IPS-11a (cell line): ENCODE measurements around the gene GPATCH2L.
A peak's percentile ranks its signal among the peaks of the same experiment; 100 is the strongest.

Source experiments
- H3K4me3 ChIP-seq: one replicate; pipeline ENCODE4 v1.5.1; 2013; ENCODE audit warnings: low read depth, low read length, control low read depth

GPATCH2L gene

GRCh38 chr14:76151398-76152332, at the start of gene GPATCH2L:
Gene GPATCH2L (plus strand): TSS chr14:76151922. CDS start chr14:76154364, 2,442 bp downstream.
- H3K4me3 ChIP-seq: peak within 1 kb of the TSS; percentile 89

GRCh38 chr14:76104802-76105355, 46.8 kb upstream of the GPATCH2L start:
- no peak overlapping the region for H3K4me3 ChIP-seq

- no peak overlapping the region for H3K4me3 ChIP-seq
Observed at GRCh38 chr14:76106188-76106587, 45.5 kb upstream of the GPATCH2L start.

- H3K4me3 ChIP-seq: no peak overlapping the region
Observed at GRCh38 chr14:76109087-76109880, 42.4 kb upstream of the GPATCH2L start.

- no peak overlapping the region for H3K4me3 ChIP-seq
Observed at GRCh38 chr14:76112889-76113624, 38.7 kb upstream of the GPATCH2L start.

GRCh38 chr14:76113691-76114090, 38.0 kb upstream of the GPATCH2L start:
- no peak overlapping the region for H3K4me3 ChIP-seq

GRCh38 chr14:76115010-76115422, 36.7 kb upstream of the GPATCH2L start:
- H3K4me3 ChIP-seq: no peak overlapping the region

- H3K4me3 ChIP-seq: no peak overlapping the region
Observed at GRCh38 chr14:76117789-76118484, 33.8 kb upstream of the GPATCH2L start.

- H3K4me3 ChIP-seq: no peak overlapping the region
Observed at GRCh38 chr14:76118594-76118993, 33.1 kb upstream of the GPATCH2L start.

- H3K4me3 ChIP-seq: no peak overlapping the region
Observed at GRCh38 chr14:76121089-76121748, 30.5 kb upstream of the GPATCH2L start.

- no peak overlapping the region for H3K4me3 ChIP-seq
Observed at GRCh38 chr14:76123426-76124225, 28.1 kb upstream of the GPATCH2L start.

GRCh38 chr14:76125511-76125910, 26.2 kb upstream of the GPATCH2L start:
- no peak overlapping the region for H3K4me3 ChIP-seq

GRCh38 chr14:76126076-76126475, 25.6 kb upstream of the GPATCH2L start:
- H3K4me3 ChIP-seq: no peak overlapping the region

- no peak overlapping the region for H3K4me3 ChIP-seq
Observed at GRCh38 chr14:76129851-76130576, 21.7 kb upstream of the GPATCH2L start.

- H3K4me3 ChIP-seq: no peak overlapping the region
Observed at GRCh38 chr14:76131071-76131965, 20.4 kb upstream of the GPATCH2L start.

GRCh38 chr14:76133103-76133502, 18.6 kb upstream of the GPATCH2L start:
- H3K4me3 ChIP-seq: no peak overlapping the region

- H3K4me3 ChIP-seq: no peak overlapping the region
Observed at GRCh38 chr14:76134231-76134630, 17.5 kb upstream of the GPATCH2L start.
